B cell (primary cell): ENCODE measurements around the gene PYROXD2. TPM values are rescaled to one million over a fixed set of nuclear protein-coding genes. Genes with fewer than 3 reads are reported as not detected.

Experiments used
- ATAC-seq: fragments of 200-7000 bp; cut with Tn5 transposase; one replicate; pipeline ENCODE4 v1.10.0; 2021; ENCODE audit warnings: low read depth, mild to moderate bottlenecking, moderate number of reproducible peaks, moderate library complexity
- CTCF ChIA-PET: fragments of 350-600 bp; sonication (Branson Sonifier 250); formaldehyde crosslinking; loops from one replicate; lab custom pipeline; 2021; ENCODE audit warnings: antibody characterized with exemption, inconsistent platforms; lab: Charles Lee
- POLR2A ChIA-PET: fragments of 350-600 bp; sonication (Branson Sonifier 250); formaldehyde crosslinking; loops from one replicate; lab custom pipeline; 2021; ENCODE audit warnings: antibody characterized with exemption; lab: Charles Lee
- DNase-seq: peaks from one replicate; pipeline ENCODE4 v3.0.0; 2013
- H2AFZ ChIP-seq: 2 replicates; pipeline ENCODE4 v1.6.1; 2012; ENCODE audit warnings: mild to moderate bottlenecking, low read depth, low read length; ENCODE audit not compliant: insufficient read depth, poor library complexity, severe bottlenecking
- H3K27ac ChIP-seq, 2 donors: 1 replicate in 1 of 2; 2 replicates in 1 of 2; pipeline ENCODE4 v1.5.1; 2012 to 2013; ENCODE audit warnings: low read length in 2 of 2, mild to moderate bottlenecking in 2 of 2, moderate library complexity in 1 of 2
- H3K27me3 ChIP-seq, 4 experiments: fragments of 200-600 bp in 1 of 4; sonication (generic) in 1 of 4; replicated peaks in 1 of 4; 1 replicate in 2 of 4; 2 replicates in 2 of 4; pipeline versions ENCODE4 v1.6.1 to v1.7.0; 2013 to 2016; ENCODE audit warnings: low read length in 3 of 4, mild to moderate bottlenecking in 2 of 4, mixed read lengths in 1 of 4, moderate library complexity in 1 of 4; ENCODE audit not compliant: insufficient read depth in 4 of 4, control insufficient read depth in 3 of 4; ENCODE audit errors: control extremely low read depth in 1 of 4
- H3K36me3 ChIP-seq, 2 experiments: replicated peaks in 1 of 2; 1 replicate in 1 of 2; 2 replicates in 1 of 2; pipeline versions ENCODE4 v1.6.1 to v1.7.1; 2013; ENCODE audit warnings: low read length in 1 of 2; ENCODE audit not compliant: insufficient read depth in 2 of 2, control insufficient read depth in 1 of 2; ENCODE audit errors: control extremely low read depth in 1 of 2, extremely low read depth in 1 of 2
- H3K4me1 ChIP-seq, 2 donors: fragments of 200-600 bp in 1 of 2; sonication (generic) in 1 of 2; 1 replicate in 1 of 2; 2 replicates in 1 of 2; pipeline versions ENCODE4 v1.5.1 to v1.6.1; 2013 to 2017; ENCODE audit warnings: low read length in 2 of 2; ENCODE audit not compliant: control insufficient read depth in 2 of 2, insufficient read depth in 2 of 2
- H3K4me2 ChIP-seq: replicated peaks from 2 replicates; pipeline ENCODE3; 2012; ENCODE audit warnings: mild to moderate bottlenecking, low read depth, low read length; ENCODE audit not compliant: poor library complexity, severe bottlenecking
- H3K4me3 ChIP-seq, 5 experiments: fragments of 200-600 bp in 1 of 5; sonication (generic) in 1 of 5; 1 replicate in 3 of 5; 2 replicates in 2 of 5; pipeline versions ENCODE4 v1.5.1 to v1.7.0; 2011 to 2016; ENCODE audit warnings: low read length in 4 of 5, mild to moderate bottlenecking in 4 of 5, low read depth in 2 of 5, control low read depth in 1 of 5, moderate library complexity in 1 of 5; ENCODE audit not compliant: insufficient read depth in 1 of 5; ENCODE audit errors: control extremely low read depth in 1 of 5, extremely low read depth in 1 of 5
- H3K79me2 ChIP-seq: fragments of 200-600 bp; sonication (generic); one replicate; pipeline ENCODE4 v1.6.0; 2016; ENCODE audit warnings: low read length; ENCODE audit not compliant: control insufficient read depth, insufficient read depth
- H3K9ac ChIP-seq: fragments of 200-600 bp; sonication (generic); 2 replicates; pipeline ENCODE4 v1.6.1; 2017; ENCODE audit warnings: mild to moderate bottlenecking, low read length, moderate library complexity
- H3K9me3 ChIP-seq, 3 donors: one replicate each; pipeline versions ENCODE4 v1.6.1 to v1.7.1; 2013; ENCODE audit warnings: low read length in 2 of 3; ENCODE audit not compliant: control insufficient read depth in 2 of 3, insufficient read depth in 1 of 3; ENCODE audit errors: control extremely low read depth in 1 of 3
- H4K20me1 ChIP-seq: 2 replicates; pipeline ENCODE4 v1.6.0; 2012; ENCODE audit warnings: mild to moderate bottlenecking, low read length; ENCODE audit not compliant: insufficient read depth, control insufficient read depth, poor library complexity, severe bottlenecking
- H3K27ac Mint-ChIP-seq: one replicate; pipeline ENCODE4 v1.8.0; 2021; ENCODE audit warnings: mixed read lengths
- H3K27me3 Mint-ChIP-seq: one replicate; pipeline ENCODE4 v1.8.0; 2021; ENCODE audit warnings: mixed read lengths
- H3K4me1 Mint-ChIP-seq: one replicate; pipeline ENCODE4 v1.8.0; 2021; ENCODE audit warnings: mixed read lengths
- H3K4me3 Mint-ChIP-seq: one replicate; pipeline ENCODE4 v1.8.0; 2021; ENCODE audit warnings: mixed read lengths
- H3K9me3 Mint-ChIP-seq: one replicate; pipeline ENCODE4 v1.8.0; 2022; ENCODE audit warnings: mixed read lengths; ENCODE audit not compliant: insufficient read depth
- CTCF ChIP-seq: fragments of 200-600 bp; IDR thresholded peaks from one replicate; pipeline ENCODE4 v1.8.0; 2022; ENCODE audit warnings: antibody characterized with exemption, mild to moderate bottlenecking
- EZH2 ChIP-seq: IDR thresholded peaks from 2 replicates; pipeline ENCODE4 v1.6.1; 2012; ENCODE audit warnings: borderline replicate concordance, low read depth, mild to moderate bottlenecking, moderate library complexity, low read length; ENCODE audit not compliant: insufficient read depth, poor library complexity, severe bottlenecking
- WGBS: methylation state at CpG from one replicate; pipeline ENCODE4 v1.1.5; 2013; ENCODE audit warnings: missing lambda C conversion rate; ENCODE audit not compliant: insufficient coverage; 5-methylcytosine and 5-hydroxymethylcytosine counted together
- intact Hi-C: fragments of 100-400 bp; cut with micrococcal nuclease; formaldehyde crosslinking; loops from one replicate; pipeline ENCODE4 v1.10.0; 2022
- polyA plus RNA-seq: library from polyadenylated mRNA; depleted of rRNA; stranded (reverse); fragments of >200 nt; gene quantifications from 2 replicates; pipeline ENCODE4 v1.2.3, GENCODE V29; 2012
- total RNA-seq, 2 donors: library from RNA; stranded (reverse); fragments of 120-200 nt in 1 of 2; gene quantifications; 1 replicate in 1 of 2; 2 replicates in 1 of 2; pipeline versions ENCODE4 v1.2.3 to v1.2.4, GENCODE V29; 2013 to 2022

The PYROXD2 gene
- total and polyA plus RNA-seq, 2 donors (not counting 1 experiment from before 2014, with no cell fraction given): 25.1 to 960 TPM

GRCh38 chr10:98424295-98425254, 9.6 kb upstream of the PYROXD2 start:
- intact Hi-C loops: no loop called here
- no peak overlapping the region for H3K9ac ChIP-seq

More at GRCh38 chr10:98424295-98425254, 9.6 kb upstream of the PYROXD2 start:
- H4K20me1 ChIP-seq: no peaks in the 10 kb centered on the region
- no peak overlapping the region for H2AFZ ChIP-seq
- 98% methylated on average over 17 of the region's 23 CpGs for WGBS
- POLR2A ChIA-PET: no interaction called here
- CTCF ChIA-PET: interaction anchor here (0.6 to 5.0 kb wide), 9 partner anchors 9 to 822 kb away, joined by 3 to 20 read pairs (median 4); no protein-coding TSS in a partner anchor
- no peaks in the 10 kb centered on the region for H3K27me3 ChIP-seq
- peaks cover 0 to 65% of the 10 kb centered on the region in 2 experiments for H3K36me3 ChIP-seq
- no peak overlapping the region for H3K27ac ChIP-seq
- DNase-seq: no peak
- no peaks in the 10 kb centered on the region for H3K79me2 ChIP-seq
- H3K4me1 ChIP-seq: no peaks in the 10 kb centered on the region
- Mint-ChIP-seq H3K4me3 (no peak overlapping the region), H3K27me3 (no peaks in the 10 kb centered on the region), H3K9me3 (no peaks in the 10 kb centered on the region), H3K27ac (no peak overlapping the region), H3K4me1 (peaks cover 2% of the 10 kb centered on the region)
- TF ChIP-seq EZH2 (no peak), CTCF (no peak)
- no peak overlapping the region for H3K4me3 ChIP-seq
- H3K9me3 ChIP-seq: no peaks in the 10 kb centered on the region
- no peak for ATAC-seq
- H3K4me2 ChIP-seq: no peak overlapping the region
